Esophagus muscularis mucosa (tissue), 3 donors: Measurements from ENCODE around the gene UPF2.

Source experiments
- CTCF ChIP-seq, 3 experiments: fragments of 200-600 bp in 2 of 3; fragments of 450-650 bp in 1 of 3; sonication (generic) in 2 of 3; IDR thresholded peaks; one replicate each; pipeline ENCODE4 v1.5.1; 2017 to 2019; ENCODE audit warnings: antibody characterized with exemption in 3 of 3, mild to moderate bottlenecking in 2 of 3, moderate library complexity in 1 of 3
- POLR2A ChIP-seq: fragments of 450-650 bp; IDR thresholded peaks from one replicate; pipeline ENCODE4 v1.6.1; 2017; ENCODE audit warnings: antibody characterized with exemption, moderate library complexity, mild to moderate bottlenecking, low read depth

DNA sequence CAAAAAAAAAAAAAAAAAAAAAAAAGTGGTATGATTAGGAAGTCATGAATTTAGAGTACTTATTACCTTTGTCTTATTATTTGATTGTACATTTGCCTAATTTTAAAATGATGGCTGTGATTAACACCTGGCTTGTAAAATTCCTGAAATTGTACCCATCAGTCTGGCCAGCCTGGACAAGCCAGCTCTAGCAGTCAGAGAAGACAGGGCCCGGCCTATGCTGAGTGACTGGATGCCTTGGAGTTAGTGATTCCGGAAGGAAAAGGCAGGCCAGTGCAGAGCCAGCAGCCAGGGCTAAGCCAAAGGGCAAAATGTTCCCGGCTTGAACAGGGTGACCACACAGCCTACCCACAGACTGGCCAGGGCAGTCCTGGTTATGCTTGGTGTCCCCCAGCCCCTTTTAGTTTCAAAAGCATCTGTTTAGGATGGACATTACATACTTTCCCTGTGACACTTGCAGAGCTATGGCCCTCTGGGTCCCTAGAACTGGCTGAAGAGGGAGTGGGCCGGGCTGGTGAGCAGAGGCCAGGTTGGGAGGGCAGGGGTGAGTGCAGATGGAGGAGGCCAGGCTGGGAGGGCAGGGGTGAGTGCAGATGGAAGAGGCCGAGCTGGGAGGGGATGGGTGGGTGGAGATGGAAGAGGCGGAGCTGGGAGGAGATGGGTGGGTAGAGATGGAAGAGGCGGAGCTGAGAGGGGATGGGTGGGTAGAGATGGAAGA is 157.7 kb downstream of the UPF2 start:
- TF ChIP-seq POLR2A = no peak
- no peak for TF ChIP-seq CTCF (IDR thresholded peaks at IDR 0.05)
